ENCODE results near the gene LSS.
"Not testable (repeated sequence)": the region's sequence is repeated elsewhere in the genome, so short reads cannot be mapped to it uniquely, and the experiment has no call there.

GRCh38 chr21:46241577-46241976 is 13.0 kb upstream of the LSS start:
- TF ChIP-seq CTCF (conservative IDR thresholded peaks at IDR 0.05; ENCODE audit: low read depth in 2 of 2); EZH2 (IDR thresholded peaks at IDR 0.05; ENCODE audit: low read depth, unreplicated experiment); POLR2AphosphoS5 (IDR thresholded peaks at IDR 0.05; ENCODE audit: low read depth); REST (IDR thresholded peaks at IDR 0.05; ENCODE audit: unreplicated experiment); CREB1 (CRISPR knock-in tag; IDR thresholded peaks at IDR 0.05; ENCODE audit: low read depth); ETS1 (IDR thresholded peaks at IDR 0.05); EZH2phosphoT487 (IDR thresholded peaks at IDR 0.05; ENCODE audit: unreplicated experiment); ZNF114 (CRISPR knock-in tag; IDR thresholded peaks at IDR 0.05); JUNB (IDR thresholded peaks at IDR 0.05; ENCODE audit: unreplicated experiment); ZNF462 (CRISPR knock-in tag; IDR thresholded peaks at IDR 0.05); STAT1 (IDR thresholded peaks at IDR 0.05; ENCODE audit: unreplicated experiment); ZNF331 (CRISPR knock-in tag; IDR thresholded peaks at IDR 0.05; ENCODE audit: low read depth); NANOG (IDR thresholded peaks at IDR 0.05; ENCODE audit: borderline replicate concordance): not testable (repeated sequence)
